CD4-positive, alpha-beta T cell treated with Interleukin-6 for 4 hours (primary cell): ENCODE data around the gene PSMD6.

ENCODE experiments used
- DNase-seq: peaks from one replicate; pipeline ENCODE4 v3.0.0-alpha.2; 2020; ENCODE audit warnings: mixed read lengths

The PSMD6 gene

DNA sequence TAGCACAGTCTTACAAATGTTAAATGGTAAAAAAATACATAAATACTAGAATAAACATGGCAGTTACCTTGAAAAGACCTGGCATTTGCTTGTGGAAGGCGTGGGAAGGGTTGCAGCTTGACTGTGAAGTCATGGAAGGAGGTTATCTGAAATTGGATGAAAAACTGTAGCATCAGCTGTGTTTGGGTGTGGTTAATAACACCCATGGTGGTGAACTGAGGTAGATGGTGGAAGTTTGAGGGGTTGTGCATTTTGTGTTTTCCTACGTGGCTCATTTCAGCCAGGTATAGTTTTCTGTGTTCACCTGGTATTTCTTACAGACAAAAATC, 46.5 kb downstream of the PSMD6 start:
- no peak for DNase-seq

DNA sequence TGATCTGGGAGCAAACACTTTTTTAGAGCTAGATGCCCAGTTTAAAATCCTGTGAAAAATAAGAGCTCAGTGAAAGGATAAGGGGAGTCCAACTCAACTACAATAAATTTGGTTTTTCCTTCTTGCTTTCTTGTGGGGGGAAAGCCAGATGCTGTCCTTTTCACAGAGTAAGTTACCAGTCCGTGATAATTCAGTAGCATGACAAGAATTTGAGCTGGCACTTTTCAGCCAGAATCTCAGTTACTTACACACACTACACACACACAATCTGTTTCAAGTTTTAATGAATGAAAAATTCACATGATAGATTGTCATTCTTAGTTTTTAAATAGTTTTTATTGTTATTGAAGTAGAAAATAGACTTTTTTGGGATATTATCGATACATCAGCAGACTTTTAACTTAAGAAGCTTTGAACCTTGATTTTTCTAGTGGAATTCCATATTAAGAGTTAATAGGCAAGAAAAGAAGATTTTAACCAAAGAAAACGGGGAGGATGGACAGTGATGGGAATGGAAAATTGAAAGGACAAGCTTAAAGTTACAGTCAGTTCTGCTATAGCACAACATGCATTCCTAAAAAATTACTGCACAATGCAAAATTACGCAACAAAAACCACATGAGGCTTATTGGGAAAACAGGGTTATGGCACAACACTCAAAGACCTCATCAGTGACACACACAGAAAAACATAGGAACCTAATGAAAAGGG, 47.0 kb downstream of the PSMD6 start:
- DNase-seq, result no peak

DNA sequence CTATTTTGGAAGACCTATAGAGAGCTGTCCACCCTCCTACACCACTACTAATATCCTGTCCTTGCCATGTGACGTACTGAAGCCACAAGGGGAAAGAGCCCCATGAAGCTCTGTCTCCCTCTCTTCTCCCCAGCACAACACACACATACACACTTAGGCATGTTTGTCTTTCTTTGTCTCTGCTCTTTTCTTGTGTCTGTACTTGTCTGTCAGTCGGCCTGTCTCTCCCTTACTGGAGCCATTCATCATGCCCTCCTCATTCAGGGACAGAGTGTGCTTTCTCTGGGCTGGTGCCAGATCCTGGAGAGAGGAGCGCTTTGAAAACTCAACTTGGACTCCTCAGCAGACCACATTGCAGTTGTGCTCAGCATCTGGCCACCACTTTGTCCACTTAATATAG, 47.6 kb downstream of the PSMD6 start:
- DNase-seq, result no peak

DNA sequence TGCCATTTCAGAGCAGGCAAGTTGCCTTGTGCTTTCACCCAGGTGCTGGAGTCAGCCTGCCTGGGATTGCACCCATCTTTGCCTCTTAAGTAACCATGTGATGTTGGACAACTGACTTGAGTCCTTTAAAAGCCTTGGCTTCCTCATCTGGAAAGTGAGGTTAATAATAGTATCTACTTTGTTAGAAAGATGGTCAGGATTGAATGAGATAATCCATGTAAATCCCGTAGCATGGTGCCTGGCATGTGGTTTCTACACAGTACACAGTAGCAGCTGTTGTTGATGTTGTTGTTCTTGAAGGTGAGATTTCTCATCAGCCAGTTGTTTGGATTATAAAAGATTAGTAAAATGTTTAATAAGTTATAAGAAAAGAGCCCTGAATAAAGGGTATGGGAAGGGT, 48.8 kb downstream of the PSMD6 start:
- no peak for DNase-seq

DNA sequence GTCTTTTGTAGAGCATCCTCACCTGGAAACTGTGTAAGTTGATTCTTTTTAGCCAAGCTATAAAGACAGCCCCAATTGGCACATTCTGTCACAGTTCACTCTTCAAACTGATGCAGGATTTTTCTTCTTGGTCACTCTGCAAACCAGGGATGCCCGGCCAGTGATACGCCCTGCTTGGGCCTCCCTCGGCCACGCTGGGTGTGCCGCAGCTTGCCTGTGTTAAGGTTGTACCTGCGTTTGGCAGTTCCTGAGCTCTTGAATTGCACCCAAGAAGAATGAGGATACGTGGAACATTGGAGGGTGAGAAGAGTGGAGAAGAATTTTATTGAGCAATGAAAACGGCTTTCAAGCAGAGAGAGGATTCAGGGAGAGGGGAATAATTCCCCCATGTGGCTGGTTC, 49.9 kb downstream of the PSMD6 start:
- no peak for DNase-seq

DNA sequence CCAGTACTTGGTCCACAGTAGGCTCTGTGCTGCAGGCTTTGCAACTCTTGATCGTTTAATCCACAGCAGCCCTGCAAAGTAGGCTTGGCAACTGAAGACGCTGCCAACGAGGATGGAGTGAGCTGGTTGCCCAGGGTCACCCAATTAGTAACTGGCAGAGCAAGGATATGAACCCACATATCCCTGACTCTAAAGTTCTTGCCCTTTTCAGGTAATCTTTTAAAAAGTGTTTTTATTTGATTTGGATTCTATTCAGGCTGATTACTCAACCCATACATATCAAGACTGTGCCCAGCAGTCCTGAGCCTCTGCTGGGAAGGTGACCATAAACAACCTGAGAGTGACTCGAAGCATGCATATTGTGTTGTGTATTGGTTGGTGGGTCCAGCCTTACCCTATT, 50.3 kb downstream of the PSMD6 start:
- DNase-seq, result no peak

DNA sequence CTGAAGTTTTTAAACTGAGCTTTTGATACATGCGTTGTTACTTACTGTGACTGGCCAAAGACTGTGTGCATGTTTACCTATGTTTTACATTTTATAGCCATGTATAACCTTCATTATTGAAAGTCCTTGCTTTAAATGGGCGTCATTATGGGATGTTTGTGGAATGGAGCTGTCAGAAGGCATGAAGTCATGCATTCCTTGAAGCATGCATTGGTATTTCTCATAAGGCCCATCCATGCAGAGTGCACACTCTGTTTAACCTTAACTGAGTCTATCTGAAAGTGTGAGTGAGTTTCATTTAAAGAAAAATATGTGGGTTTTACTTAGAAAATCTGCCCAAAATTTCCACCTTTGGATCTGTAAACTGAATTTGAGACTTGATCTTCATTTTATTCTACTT, 51.1 kb downstream of the PSMD6 start:
- DNase-seq, result no peak

DNA sequence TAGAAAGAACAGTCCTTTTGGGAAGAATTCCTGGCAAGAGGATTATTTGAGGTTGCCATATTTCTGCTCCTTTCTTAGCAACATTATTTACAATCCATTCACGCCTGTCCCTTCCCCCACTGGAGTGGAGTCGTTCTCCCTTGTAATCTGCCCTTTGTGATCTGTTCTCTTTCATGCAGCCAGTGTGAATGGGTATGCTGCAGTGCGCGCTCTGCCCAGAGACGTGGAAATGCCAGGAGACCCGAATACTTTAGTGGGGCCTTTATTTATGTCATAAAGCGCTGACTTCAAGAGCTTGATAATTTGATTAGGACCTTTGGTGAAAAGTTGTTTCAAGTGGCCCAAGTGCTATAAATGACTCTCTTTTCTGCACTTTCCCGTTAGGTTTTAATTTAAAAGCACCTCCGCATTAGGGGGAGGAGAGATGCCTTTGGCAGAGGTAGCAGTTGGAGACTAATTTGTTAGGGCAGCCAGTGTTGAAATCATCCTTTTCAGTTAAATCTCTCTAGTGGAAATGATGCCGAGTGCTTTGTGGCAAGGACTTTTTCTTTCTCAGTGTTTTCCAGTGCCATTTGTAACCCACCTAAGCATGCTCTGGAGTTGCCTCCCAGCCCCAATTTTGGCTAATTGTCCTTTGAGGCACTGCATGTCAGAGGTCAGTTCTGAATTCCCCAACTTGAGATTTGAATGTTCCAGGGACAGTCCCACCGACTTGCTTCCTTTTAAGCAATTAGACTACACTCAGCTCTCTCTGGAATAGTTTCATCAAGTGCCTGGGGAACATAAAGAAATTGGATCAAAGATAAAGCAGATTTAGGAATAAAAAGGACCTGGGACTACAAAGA, 52.4 kb downstream of the PSMD6 start:
- peak; percentile 41 for DNase-seq

DNA sequence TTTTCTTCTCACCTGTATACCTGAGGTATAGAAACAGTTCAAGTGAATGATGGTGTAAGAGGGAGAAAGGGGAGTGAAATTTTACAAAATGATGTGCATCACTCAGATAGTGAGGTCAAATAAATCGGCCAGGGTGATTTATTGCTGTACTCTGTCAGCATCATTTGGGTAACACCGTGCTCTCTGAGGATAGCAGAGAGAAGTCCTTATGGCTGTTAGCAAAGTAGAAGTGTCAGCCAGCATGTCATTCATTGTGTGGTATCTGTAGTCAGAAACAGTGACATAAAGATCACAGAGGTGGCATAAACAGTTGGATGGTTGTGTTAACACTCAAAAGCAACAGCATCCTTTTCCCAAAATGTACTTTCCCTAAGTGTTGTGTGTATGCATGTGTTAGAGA, 53.4 kb downstream of the PSMD6 start:
- no peak for DNase-seq

DNA sequence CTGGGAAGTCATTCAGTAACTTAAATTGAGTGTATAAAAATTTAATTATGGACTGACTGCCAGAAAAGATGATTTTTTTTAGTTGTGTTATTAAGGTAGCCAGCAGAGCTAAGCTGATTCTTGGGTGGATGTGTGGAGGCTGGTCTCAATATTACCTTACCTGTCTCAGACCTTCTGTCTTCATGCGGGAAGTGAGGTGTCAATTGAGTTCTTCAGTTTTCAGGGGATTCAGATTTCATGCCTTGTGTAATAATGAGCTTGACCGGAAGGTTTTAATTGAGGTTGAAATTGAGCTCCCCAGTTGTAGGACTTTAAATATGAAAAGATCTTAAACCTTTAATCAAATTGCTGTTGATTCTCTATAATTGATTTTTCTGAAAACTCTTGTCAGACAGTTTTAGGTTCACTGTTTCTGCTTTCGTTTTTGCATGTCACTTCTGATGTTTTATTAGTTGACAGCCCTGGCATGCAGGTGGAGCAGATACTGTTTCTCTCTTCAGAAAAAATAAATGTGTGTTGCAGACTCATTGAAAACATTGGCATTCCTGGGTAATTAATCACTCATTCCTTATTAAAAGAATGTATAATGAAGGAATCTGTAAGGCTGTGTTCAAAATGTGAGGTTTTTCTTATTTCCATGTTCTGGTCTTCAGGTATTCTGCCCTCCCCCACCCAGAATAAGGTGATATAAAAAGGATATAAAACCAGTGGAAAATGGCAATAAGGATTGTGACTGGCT, 54.5 kb downstream of the PSMD6 start:
- DNase-seq, result peak; percentile 22

DNA sequence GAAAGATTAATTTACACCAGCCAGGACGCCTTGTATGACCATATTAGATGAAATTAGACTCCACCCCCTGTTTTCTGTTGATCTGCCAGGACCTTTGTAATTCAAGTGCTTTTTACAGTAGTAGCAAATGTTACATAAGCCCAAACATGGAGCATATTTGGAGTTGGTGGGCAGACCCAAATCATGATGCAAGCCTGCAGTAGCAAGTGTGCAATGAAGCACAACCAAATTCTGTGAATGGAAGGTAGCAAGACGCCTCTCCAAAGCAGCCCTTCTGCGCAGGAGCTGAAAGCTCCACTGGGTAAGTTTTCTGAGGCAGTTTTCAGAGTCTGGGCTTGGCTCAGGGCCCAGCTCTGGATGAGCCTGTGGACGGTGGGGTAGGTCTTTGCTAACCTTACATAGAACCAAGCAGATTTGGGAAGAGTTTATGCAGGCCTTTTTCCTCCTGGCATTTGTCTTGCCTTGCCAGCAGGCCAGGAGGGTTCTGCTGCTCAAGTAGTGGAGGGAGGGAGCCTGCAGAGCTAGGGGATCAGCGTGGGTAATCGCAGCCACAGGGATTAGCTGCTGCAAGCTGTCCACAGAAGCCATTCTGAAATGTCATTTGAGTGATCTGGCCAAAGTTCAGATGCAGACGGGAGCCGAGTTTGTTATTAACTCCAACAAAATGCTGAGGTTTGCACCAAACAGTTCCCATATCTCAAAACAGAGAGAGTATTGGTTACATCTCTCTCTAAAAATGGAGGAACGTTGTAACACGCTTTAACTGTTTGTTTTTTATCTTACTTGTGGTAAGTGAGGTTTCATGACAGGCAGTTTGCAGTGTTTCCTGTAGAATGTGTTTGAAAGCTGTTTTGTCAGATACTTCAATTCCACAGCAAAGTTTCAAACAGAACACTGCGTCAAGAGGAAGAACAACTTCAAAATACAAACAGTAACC, 55.4 kb downstream of the PSMD6 start:
- DNase-seq, result peak; percentile 51

DNA sequence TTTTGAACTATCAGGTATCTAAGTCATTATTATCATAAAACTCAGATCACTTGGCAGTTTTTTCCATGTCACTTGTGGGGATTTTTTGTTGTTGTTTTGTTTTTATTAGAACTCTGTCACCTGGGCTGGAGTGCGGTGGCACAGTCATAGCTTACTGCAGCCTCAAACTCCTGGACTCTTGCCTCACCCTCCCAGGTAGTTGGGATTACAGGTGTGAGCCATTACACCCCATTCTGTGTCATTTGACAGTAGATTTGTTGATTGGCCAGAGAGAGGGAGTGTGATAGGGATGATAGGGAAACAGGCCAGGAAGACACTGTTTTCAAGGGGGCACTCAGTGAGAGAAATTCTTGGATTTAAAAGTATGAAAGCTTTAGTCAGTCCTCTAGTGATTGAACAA, 56.4 kb downstream of the PSMD6 start:
- DNase-seq, result peak; percentile 15

DNA sequence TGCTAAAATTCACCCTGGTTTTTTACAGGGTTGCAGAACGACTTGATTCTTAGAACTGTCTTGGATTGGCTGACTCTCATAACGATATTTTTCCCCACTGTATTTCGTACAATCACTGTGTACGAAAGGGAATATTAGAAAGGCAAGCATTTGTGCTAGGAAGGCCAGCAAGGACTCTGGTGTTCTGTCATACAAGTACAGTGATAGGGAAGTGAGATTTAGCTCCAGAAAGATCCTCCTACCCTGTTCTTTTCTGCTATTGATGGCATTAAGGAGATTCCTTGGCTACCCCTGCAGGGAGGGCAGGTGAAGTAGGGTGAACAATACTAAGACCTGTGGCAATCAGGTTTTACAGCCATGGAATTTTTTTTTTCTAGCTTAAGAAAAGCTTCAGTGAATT, 57.3 kb downstream of the PSMD6 start:
- no peak for DNase-seq

DNA sequence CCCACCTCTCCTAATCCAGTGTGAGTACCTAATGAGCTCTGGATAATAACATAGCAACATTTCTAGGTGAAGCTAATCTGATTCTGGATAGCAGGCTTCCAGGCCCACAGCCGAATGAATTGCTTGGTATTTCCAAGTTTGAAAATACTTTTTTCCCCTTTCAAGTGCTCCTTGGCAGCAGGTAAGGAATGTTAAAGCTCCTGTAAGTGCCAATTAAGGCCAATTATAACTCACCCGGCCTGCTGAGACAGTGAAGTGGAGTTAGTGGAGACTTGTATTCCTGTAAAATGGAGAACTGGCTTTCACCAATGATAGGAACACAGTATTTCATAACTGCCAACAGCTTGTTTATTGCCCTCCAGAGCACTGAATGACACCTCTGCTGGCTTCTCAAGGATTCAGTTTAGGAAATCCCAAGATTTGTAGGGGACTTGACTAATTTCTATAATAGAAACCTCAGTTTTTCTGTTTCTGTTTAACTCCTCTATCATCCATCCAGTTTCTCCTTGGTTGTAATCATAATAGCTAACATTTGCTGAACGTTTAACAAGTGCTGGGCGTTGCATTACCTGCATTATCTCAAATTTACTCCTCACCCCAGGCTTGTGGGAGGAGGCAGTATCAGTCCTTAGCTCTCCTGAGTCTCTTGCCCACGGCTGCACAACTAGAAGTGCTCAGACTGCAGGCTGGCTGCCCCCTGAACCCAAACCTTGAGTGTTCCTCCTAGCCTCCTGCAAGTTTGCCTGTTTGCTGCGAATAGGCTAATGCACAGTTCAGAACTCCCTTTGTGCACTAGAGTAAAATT, 58.4 kb downstream of the PSMD6 start:
- no peak for DNase-seq

DNA sequence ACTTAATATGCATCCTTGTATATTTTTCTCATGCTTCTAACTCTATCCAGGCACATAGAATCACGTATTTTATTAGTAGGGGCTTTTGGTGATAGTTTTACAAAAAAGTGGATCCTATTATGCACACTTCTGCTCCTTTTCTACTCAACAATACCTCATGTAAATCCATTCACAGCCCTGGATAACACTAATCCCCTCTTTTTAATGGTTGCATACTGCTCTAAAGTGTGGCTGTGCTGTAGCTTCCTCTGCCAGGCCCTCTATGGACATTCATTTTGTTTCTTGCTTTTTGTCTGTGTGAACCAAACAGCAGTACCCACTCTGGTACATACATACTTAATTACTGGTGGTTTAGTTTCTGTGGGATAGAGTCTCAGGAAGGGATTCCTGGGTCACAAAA, 59.8 kb downstream of the PSMD6 start:
- no peak for DNase-seq

DNA sequence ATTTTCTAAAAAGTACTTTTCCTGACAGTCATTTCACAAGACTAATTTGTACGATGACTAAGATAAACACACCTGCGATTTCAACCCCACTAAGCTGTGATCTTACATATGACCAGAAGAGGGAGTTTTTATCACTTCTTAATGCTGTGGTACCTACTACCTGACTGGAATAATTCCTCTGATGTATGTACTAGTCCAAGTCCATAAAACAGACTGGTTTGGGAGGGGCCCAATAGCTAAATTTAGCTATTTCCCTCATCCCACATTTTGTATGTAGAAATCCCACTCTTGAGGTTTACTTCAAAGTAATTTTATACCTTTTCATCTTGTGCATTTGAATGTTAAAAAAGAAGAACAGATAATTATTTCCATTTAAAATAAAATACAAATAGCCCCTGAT, 61.4 kb downstream of the PSMD6 start:
- DNase-seq, result peak; percentile 10
